Measurements from ENCODE around the gene WDFY4. TPM values are rescaled to one million over a fixed set of nuclear protein-coding genes. Genes with fewer than 3 reads are reported as not detected.

WDFY4 gene
- total RNA-seq, 2 experiments from 2014 or later = 0.90 to 1.1 TPM

DNA sequence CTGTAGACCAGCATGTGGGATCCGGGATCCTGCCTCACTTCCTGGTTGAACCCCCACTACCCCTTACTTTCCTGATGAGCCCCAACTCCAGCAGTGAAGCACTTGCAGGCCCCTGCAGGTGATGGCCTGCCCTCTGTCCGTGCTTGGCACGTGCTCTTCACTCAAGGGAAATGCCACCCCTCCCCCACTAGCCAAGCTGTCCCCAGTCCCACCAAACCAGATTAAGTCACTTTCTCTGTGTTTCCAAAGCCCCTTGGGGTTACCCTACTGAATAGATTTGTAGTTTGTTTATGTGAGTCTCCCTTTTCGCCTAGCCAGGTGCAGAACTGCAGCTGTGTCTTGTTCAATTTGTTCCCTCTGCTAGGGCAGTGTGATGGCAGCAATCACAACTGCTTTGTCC, 121.7 kb downstream of the WDFY4 start:
- TF ChIP-seq, protein P1, sequence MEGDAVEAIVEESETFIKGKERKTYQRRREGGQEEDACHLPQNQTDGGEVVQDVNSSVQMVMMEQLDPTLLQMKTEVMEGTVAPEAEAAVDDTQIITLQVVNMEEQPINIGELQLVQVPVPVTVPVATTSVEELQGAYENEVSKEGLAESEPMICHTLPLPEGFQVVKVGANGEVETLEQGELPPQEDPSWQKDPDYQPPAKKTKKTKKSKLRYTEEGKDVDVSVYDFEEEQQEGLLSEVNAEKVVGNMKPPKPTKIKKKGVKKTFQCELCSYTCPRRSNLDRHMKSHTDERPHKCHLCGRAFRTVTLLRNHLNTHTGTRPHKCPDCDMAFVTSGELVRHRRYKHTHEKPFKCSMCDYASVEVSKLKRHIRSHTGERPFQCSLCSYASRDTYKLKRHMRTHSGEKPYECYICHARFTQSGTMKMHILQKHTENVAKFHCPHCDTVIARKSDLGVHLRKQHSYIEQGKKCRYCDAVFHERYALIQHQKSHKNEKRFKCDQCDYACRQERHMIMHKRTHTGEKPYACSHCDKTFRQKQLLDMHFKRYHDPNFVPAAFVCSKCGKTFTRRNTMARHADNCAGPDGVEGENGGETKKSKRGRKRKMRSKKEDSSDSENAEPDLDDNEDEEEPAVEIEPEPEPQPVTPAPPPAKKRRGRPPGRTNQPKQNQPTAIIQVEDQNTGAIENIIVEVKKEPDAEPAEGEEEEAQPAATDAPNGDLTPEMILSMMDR (IDR thresholded peaks at IDR 0.05) = no peak
- intact Hi-C loops (cut with micrococcal nuclease) = no loop called here
- Mint-ChIP-seq H3K27me3 (no peaks in the 10 kb centered on the region), H3K4me1 (ENCODE audit: low read depth) (peaks cover 24% of the 10 kb centered on the region), H3K9me3 (no peaks in the 10 kb centered on the region), H3K4me3 (no peak overlapping the region), H3K36me3 (ENCODE audit: low read depth) (no peaks in the 10 kb centered on the region), H3K27ac (no peak overlapping the region)
- DNase-seq = no peak
- ChIA-PET POLR2A (no interaction called here), CTCF (no interaction called here)
- no peak for ATAC-seq

DNA sequence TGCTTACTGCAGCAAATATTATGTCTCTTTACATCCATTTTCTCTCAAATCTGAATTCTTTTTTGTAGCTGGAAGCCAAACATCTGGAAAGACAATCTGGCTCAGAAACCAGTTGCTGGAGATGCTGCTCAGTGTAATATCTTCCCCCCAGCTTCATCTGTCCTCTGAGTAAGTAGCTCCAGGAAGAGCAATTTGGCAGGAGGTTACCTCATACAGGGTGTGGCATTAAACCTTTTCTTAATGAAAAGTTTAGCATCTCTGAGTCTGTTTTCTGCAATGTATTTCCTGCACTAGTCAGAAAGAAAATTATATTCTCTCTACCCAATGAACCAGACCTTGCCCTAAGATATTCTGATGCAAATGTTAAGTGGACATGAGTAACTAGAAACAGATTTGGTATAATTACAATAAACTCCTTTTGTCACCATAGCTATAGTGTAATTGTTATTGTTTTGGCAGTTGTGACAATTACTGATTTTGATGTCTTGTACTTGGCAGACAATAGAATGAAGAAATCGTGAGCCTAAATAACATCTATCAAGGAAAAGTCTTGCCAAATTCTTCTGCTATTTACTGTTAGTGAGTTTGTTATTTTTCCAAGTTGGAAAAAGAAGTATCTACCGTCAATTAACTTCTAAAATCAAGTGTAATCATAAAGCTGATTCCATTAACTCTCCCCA, 123.3 kb downstream of the WDFY4 start:
- peaks cover 16% of the 10 kb centered on the region for H3K4me1 Mint-ChIP-seq (ENCODE audit: low read depth)
- intact Hi-C loops (cut with micrococcal nuclease) = no loop called here
- no peaks in the 10 kb centered on the region for H3K36me3 Mint-ChIP-seq (ENCODE audit: low read depth)
- ATAC-seq = no peak
- no peak for DNase-seq
- TF ChIP-seq, protein P1 (IDR thresholded peaks at IDR 0.05) = no peak
- H3K9me3 Mint-ChIP-seq = no peaks in the 10 kb centered on the region
- CTCF ChIA-PET = no interaction called here
- no peak overlapping the region for H3K4me3 Mint-ChIP-seq
- H3K27ac Mint-ChIP-seq = no peak overlapping the region
- POLR2A ChIA-PET = no interaction called here
- H3K27me3 Mint-ChIP-seq = no peaks in the 10 kb centered on the region

DNA sequence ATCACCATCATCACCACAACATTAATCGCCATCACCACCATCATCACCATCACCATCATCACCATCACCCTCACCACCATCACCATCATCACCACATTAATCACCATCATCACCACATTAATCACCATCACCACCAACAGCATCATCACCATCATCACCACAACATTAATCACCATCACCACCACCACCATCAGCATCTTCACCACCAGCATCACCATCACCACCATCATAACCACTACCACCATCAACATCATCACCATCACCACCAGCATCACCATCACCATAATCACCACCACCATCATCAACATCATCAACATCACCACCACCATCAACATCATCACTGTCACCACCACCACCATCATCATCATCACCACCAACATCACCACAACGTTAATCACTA, 124.6 kb downstream of the WDFY4 start:
- H3K9me3 Mint-ChIP-seq = no peaks in the 10 kb centered on the region
- TF ChIP-seq, protein P1 (IDR thresholded peaks at IDR 0.05) = no peak
- intact Hi-C loops (cut with micrococcal nuclease) = no loop called here
- peaks cover 13% of the 10 kb centered on the region for H3K4me1 Mint-ChIP-seq (ENCODE audit: low read depth)
- ChIA-PET POLR2A (no interaction called here), CTCF (no interaction called here)
- H3K36me3 Mint-ChIP-seq (ENCODE audit: low read depth) = no peaks in the 10 kb centered on the region
- ATAC-seq (no peak), DNase-seq (no peak)
- no peak overlapping the region for H3K4me3 Mint-ChIP-seq
- H3K27ac Mint-ChIP-seq = no peak overlapping the region
- no peaks in the 10 kb centered on the region for H3K27me3 Mint-ChIP-seq

DNA sequence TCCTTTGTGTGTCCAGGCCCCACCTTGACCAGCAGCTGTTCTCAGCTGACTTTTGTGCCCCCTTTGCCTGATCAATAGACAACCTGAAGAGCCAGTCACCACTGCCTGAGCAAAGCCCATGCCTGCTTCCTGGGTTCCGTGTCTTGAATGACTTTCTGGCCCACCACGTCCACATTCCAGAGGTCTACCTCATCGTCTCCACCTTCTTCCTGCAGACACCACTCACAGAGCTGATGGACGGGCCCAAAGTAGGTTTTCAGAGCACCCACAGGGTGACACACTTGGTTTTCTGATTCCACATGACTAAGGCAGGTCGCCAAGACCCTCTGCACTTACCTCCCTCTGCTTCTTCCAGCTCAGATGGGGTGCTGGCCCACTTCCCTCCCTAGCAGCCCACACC, 126.8 kb downstream of the WDFY4 start:
- no peaks in the 10 kb centered on the region for H3K9me3 Mint-ChIP-seq
- DNase-seq (no peak), ATAC-seq (no peak)
- CTCF ChIA-PET = no interaction called here
- POLR2A ChIA-PET = no interaction called here
- no peaks in the 10 kb centered on the region for H3K27me3 Mint-ChIP-seq
- TF ChIP-seq, protein P1 (IDR thresholded peaks at IDR 0.05) = no peak
- no peak overlapping the region for H3K4me3 Mint-ChIP-seq
- no peaks in the 10 kb centered on the region for H3K4me1 Mint-ChIP-seq (ENCODE audit: low read depth)
- H3K27ac Mint-ChIP-seq = no peak overlapping the region
- H3K36me3 Mint-ChIP-seq (ENCODE audit: low read depth) = no peaks in the 10 kb centered on the region
- intact Hi-C loops (cut with micrococcal nuclease) = no loop called here

DNA sequence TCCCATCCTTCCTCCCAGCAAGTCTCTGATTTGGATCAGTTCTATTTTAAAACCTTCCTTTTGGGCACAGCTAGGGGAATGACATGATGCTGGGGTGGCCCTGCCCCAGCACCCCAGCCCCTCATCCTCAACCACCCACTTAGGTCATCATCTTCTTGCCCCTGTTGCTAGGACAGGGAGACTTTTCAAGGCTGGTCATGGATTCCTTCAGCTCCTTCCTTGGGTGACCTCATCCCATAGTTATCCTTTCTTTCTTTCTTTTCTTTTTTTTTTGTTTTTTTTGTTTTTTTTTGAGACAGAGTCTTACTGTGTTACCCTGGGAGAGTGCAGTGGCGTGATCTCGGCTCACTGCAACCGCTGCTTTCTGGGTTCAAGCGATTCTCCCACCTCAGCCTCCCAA, 127.2 kb downstream of the WDFY4 start:
- POLR2A ChIA-PET = no interaction called here

More for the DNA sequence above, 127.2 kb downstream of the WDFY4 start:
- ATAC-seq (no peak), DNase-seq (no peak)
- Mint-ChIP-seq H3K9me3 (no peaks in the 10 kb centered on the region), H3K4me1 (ENCODE audit: low read depth) (no peaks in the 10 kb centered on the region), H3K4me3 (no peak overlapping the region), H3K27me3 (no peaks in the 10 kb centered on the region), H3K27ac (no peak overlapping the region), H3K36me3 (ENCODE audit: low read depth) (no peaks in the 10 kb centered on the region)
- CTCF ChIA-PET = no interaction called here
- TF ChIP-seq, protein P1 (IDR thresholded peaks at IDR 0.05) = no peak
- intact Hi-C loops (cut with micrococcal nuclease) = no loop called here

All from activated CD8-positive, alpha-beta T cell treated with anti-CD3 and anti-CD28 coated beads for 36 hours (primary cell).